Natural killer cell (primary cell): ENCODE results near the gene FHL3. TPM values are rescaled to one million over a fixed set of nuclear protein-coding genes. Genes with fewer than 3 reads are reported as not detected.

Experiments
- ATAC-seq, 3 donors: fragments of 150-1000 bp in 2 of 3; fragments of 200-7000 bp in 1 of 3; cut with Tn5 transposase; 1 replicate in 1 of 3; 2 replicates in 2 of 3; pipeline ENCODE4 v1.10.0; 2021; ENCODE audit warnings: mild to moderate bottlenecking in 2 of 3, moderate library complexity in 2 of 3
- DNase-seq, 2 donors: peaks; one replicate each; pipeline versions ENCODE4 v3.0.0 to v3.0.0-alpha.2; 2013 to 2021; ENCODE audit warnings: mixed read lengths in 1 of 2
- H3K27ac ChIP-seq: one replicate; pipeline ENCODE4 v1.5.1; 2013; ENCODE audit warnings: mild to moderate bottlenecking, low read length
- H3K27me3 ChIP-seq: one replicate; pipeline ENCODE4 v1.6.1; 2013; ENCODE audit warnings: low read length; ENCODE audit not compliant: control insufficient read depth, insufficient read depth
- H3K36me3 ChIP-seq: one replicate; pipeline ENCODE4 v1.6.1; 2013; ENCODE audit warnings: low read length; ENCODE audit not compliant: control insufficient read depth, insufficient read depth
- H3K4me1 ChIP-seq: one replicate; pipeline ENCODE4 v1.6.1; 2013; ENCODE audit warnings: low read length; ENCODE audit not compliant: control insufficient read depth, insufficient read depth
- H3K4me3 ChIP-seq: one replicate; pipeline ENCODE4 v1.5.1; 2013; ENCODE audit warnings: low read length
- H3K9me3 ChIP-seq: one replicate; pipeline ENCODE4 v1.6.1; 2013; ENCODE audit warnings: low read length; ENCODE audit not compliant: control insufficient read depth, insufficient read depth
- H3K27ac Mint-ChIP-seq, 2 donors: one replicate each; pipeline ENCODE4 v1.8.0; 2022; ENCODE audit warnings: mild to moderate bottlenecking in 2 of 2, mixed read lengths in 2 of 2, moderate library complexity in 1 of 2
- H3K27me3 Mint-ChIP-seq, 2 donors: one replicate each; pipeline ENCODE4 v1.8.0; 2022; ENCODE audit warnings: low read depth in 2 of 2, mixed read lengths in 2 of 2
- H3K36me3 Mint-ChIP-seq: one replicate; pipeline ENCODE4 v1.8.0; 2022; ENCODE audit warnings: mixed read lengths
- H3K4me1 Mint-ChIP-seq, 2 donors: one replicate each; pipeline ENCODE4 v1.8.0; 2022; ENCODE audit warnings: mixed read lengths in 2 of 2
- H3K4me3 Mint-ChIP-seq: one replicate; pipeline ENCODE4 v1.8.0; 2022; ENCODE audit warnings: mild to moderate bottlenecking, moderate library complexity, mixed read lengths
- H3K9me3 Mint-ChIP-seq, 2 donors: one replicate each; pipeline ENCODE4 v1.8.0; 2022; ENCODE audit warnings: mixed read lengths in 2 of 2
- CTCF ChIP-seq: fragments of 200-600 bp; IDR thresholded peaks from one replicate; pipeline ENCODE4 v1.8.0; 2022; ENCODE audit warnings: antibody characterized with exemption
- WGBS: methylation state at CpG from one replicate; pipeline ENCODE4 v1.1.7; 2013; ENCODE audit warnings: missing lambda C conversion rate; ENCODE audit not compliant: insufficient coverage; 5-methylcytosine and 5-hydroxymethylcytosine counted together
- intact Hi-C: fragments of 100-400 bp; cut with micrococcal nuclease; formaldehyde crosslinking; loops from one replicate; pipeline ENCODE4 v1.14.2; 2022
- total RNA-seq, 4 donors: library from RNA; stranded (reverse); fragments of 120-200 nt in 1 of 4; gene quantifications; one replicate each; pipeline versions ENCODE4 v1.2.3 to v1.2.4, GENCODE V29; 2013 to 2022

Gene FHL3
- total RNA-seq, 3 donors from 2014 or later (not counting 1 experiment from before 2014, with no cell fraction given) = 49.3 to 82.6 (median 53.6) TPM

GRCh38 chr1:38029685-38030511 is 24.6 kb upstream of the FHL3 start:
- 17% methylated on average over 12 of the region's 12 CpGs for WGBS
- intact Hi-C loops = no loop called here

DNA sequence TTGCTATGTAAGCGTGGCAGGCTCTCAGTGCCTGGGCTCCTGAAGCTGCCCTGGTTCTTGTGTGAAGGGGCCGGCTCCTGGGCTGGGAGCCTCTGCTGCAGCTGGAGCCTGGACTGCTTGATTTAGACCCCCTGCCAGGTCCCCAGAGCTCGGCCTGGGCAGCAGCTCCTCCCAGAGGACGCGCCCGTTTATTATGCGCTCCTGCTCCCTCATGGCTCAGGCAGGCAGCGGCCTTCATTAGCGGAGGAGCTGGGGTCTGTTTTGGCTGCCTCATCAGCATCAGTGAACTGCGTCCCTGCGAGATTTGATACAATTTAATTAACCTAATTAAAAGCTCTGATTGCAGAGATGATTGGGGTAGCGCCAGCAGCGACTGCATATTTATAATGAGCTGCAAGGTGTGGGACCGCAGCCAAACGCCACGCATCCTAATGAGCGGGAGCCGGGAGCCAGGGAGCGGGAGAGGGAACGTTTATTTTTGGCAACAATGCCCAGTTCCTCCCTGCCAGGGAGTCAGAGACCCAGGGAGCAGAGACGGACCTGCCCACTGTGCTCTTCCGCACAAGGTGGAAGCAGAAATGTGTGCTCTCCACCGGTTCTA is 23.9 kb upstream of the FHL3 start:
- intact Hi-C loops = no loop called here

More at GRCh38 chr1:38029685-38030511, 24.6 kb upstream of the FHL3 start:
- Histone ChIP-seq H3K4me1 (peaks cover 28% of the 10 kb centered on the region), H3K4me3 (no peak overlapping the region), H3K9me3 (no peaks in the 10 kb centered on the region), H3K27ac (no peak overlapping the region), H3K36me3 (peaks cover 16% of the 10 kb centered on the region), H3K27me3 (no peaks in the 10 kb centered on the region)
- peak; percentile 44 to 64 for DNase-seq
- peak; percentile 81 to 90 (median 87) for ATAC-seq
- peaks cover 4% of the 10 kb centered on the region for H3K36me3 Mint-ChIP-seq
- no peaks in the 10 kb centered on the region for H3K27me3 Mint-ChIP-seq
- TF ChIP-seq CTCF = no peak
- peak overlapping the region; percentile 18 to 57 for H3K27ac Mint-ChIP-seq
- no peak overlapping the region for H3K4me3 Mint-ChIP-seq
- H3K4me1 Mint-ChIP-seq = peaks cover 17 to 49% of the 10 kb centered on the region in 2 donors
- H3K9me3 Mint-ChIP-seq = no peaks in the 10 kb centered on the region

DNA sequence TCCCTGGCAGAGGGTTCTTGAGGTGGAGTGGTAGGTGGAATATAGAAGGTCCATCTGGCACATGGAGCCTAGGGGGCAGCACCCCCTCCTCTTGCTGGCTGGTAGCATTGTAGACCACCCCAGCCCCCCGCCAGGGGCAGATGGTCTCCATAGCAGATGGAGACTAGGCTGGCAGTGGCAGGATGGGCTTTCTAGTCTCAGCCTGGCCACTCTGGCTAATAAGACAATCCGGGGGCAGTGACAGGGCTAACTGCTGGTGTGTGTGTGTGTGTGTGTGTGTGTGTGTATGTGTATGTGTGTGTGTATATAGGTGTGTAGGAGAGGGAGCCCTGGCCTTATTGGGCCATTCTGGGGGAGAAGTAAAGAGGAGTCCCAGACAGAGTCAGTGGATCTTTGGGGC is 23.4 kb upstream of the FHL3 start:
- ATAC-seq (no peak), DNase-seq (no peak)
- no peak overlapping the region for H3K27ac ChIP-seq
- Mint-ChIP-seq H3K36me3 (peaks cover 7% of the 10 kb centered on the region), H3K27me3 (no peaks in the 10 kb centered on the region), H3K9me3 (no peaks in the 10 kb centered on the region), H3K4me1 (peaks cover 17 to 49% of the 10 kb centered on the region in 2 donors), H3K27ac (peak overlapping the region; percentile 57 to 62), H3K4me3 (no peak overlapping the region)
- H3K4me3 ChIP-seq = no peak overlapping the region
- H3K4me1 ChIP-seq = peaks cover 28% of the 10 kb centered on the region
- H3K27me3 ChIP-seq = no peaks in the 10 kb centered on the region
- H3K9me3 ChIP-seq = no peaks in the 10 kb centered on the region
- peaks cover 26% of the 10 kb centered on the region for H3K36me3 ChIP-seq
- intact Hi-C loops = no loop called here
- WGBS = 84% methylated on average over 2 of the region's 2 CpGs
- TF ChIP-seq CTCF = no peak

More for the DNA sequence above, 23.9 kb upstream of the FHL3 start:
- peaks cover 7% of the 10 kb centered on the region for H3K36me3 Mint-ChIP-seq
- Histone ChIP-seq H3K4me1 (peaks cover 28% of the 10 kb centered on the region), H3K27me3 (no peaks in the 10 kb centered on the region), H3K4me3 (no peak overlapping the region), H3K27ac (no peak overlapping the region), H3K9me3 (no peaks in the 10 kb centered on the region), H3K36me3 (peaks cover 21% of the 10 kb centered on the region)
- no peaks in the 10 kb centered on the region for H3K9me3 Mint-ChIP-seq
- H3K4me1 Mint-ChIP-seq = peaks cover 17 to 49% of the 10 kb centered on the region in 2 donors
- DNase-seq (no peak), ATAC-seq (no peak)
- no peak overlapping the region for H3K4me3 Mint-ChIP-seq
- WGBS = 78% methylated on average over 23 of the region's 23 CpGs
- no peak for TF ChIP-seq CTCF
- H3K27me3 Mint-ChIP-seq = no peaks in the 10 kb centered on the region
- H3K27ac Mint-ChIP-seq = peak overlapping the region; percentile 57 to 62
